ENCODE results near the gene TRIM2.

The TRIM2 gene

GRCh38 chr4:153371701-153372234 lies 167.5 kb downstream of the TRIM2 start:
- DNase-seq (ENCODE audit: insufficient read length, low spot score): no peak
- FAIRE-seq: no peak
- no peak for TF ChIP-seq SPI1 (IDR thresholded peaks at IDR 0.05; ENCODE audit: low read depth, low read length)
- TF ChIP-seq TAF1 (IDR thresholded peaks at IDR 0.05; ENCODE audit: low read depth, low read length): no peak
- TF ChIP-seq POLR2A (IDR thresholded peaks at IDR 0.05; ENCODE audit: low read depth, low read length): no peak
- no peak for TF ChIP-seq PAX5 (IDR thresholded peaks at IDR 0.05; ENCODE audit: insufficient read depth, low read length, severe bottlenecking)
- TF ChIP-seq POLR2AphosphoS5 (IDR thresholded peaks at IDR 0.05; ENCODE audit: low read depth, low read length): no peak
- TF ChIP-seq POU2F2 (IDR thresholded peaks at IDR 0.05; ENCODE audit: low read depth, low read length): no peak

- FAIRE-seq (no peak), DNase-seq (ENCODE audit: insufficient read length, low spot score) (no peak)
- TF ChIP-seq TAF1 (IDR thresholded peaks at IDR 0.05; ENCODE audit: low read depth, low read length) (no peak), POLR2A (IDR thresholded peaks at IDR 0.05; ENCODE audit: low read depth, low read length) (no peak), SPI1 (IDR thresholded peaks at IDR 0.05; ENCODE audit: low read depth, low read length) (no peak), PAX5 (IDR thresholded peaks at IDR 0.05; ENCODE audit: insufficient read depth, low read length, severe bottlenecking) (no peak), POLR2AphosphoS5 (IDR thresholded peaks at IDR 0.05; ENCODE audit: low read depth, low read length) (no peak), POU2F2 (IDR thresholded peaks at IDR 0.05; ENCODE audit: low read depth, low read length) (no peak)
Measured at GRCh38 chr4:153372967-153373562, 168.8 kb downstream of the TRIM2 start.

GRCh38 chr4:153374442-153374841 lies 170.2 kb downstream of the TRIM2 start:
- FAIRE-seq (no peak), DNase-seq (ENCODE audit: insufficient read length, low spot score) (no peak)
- TF ChIP-seq POU2F2 (IDR thresholded peaks at IDR 0.05; ENCODE audit: low read depth, low read length) (no peak), TAF1 (IDR thresholded peaks at IDR 0.05; ENCODE audit: low read depth, low read length) (no peak), POLR2A (IDR thresholded peaks at IDR 0.05; ENCODE audit: low read depth, low read length) (no peak), PAX5 (IDR thresholded peaks at IDR 0.05; ENCODE audit: insufficient read depth, low read length, severe bottlenecking) (no peak), SPI1 (IDR thresholded peaks at IDR 0.05; ENCODE audit: low read depth, low read length) (no peak), POLR2AphosphoS5 (IDR thresholded peaks at IDR 0.05; ENCODE audit: low read depth, low read length) (no peak)

- TF ChIP-seq PAX5 (IDR thresholded peaks at IDR 0.05; ENCODE audit: insufficient read depth, low read length, severe bottlenecking) (no peak), SPI1 (IDR thresholded peaks at IDR 0.05; ENCODE audit: low read depth, low read length) (no peak), TAF1 (IDR thresholded peaks at IDR 0.05; ENCODE audit: low read depth, low read length) (no peak), POLR2A (IDR thresholded peaks at IDR 0.05; ENCODE audit: low read depth, low read length) (no peak), POLR2AphosphoS5 (IDR thresholded peaks at IDR 0.05; ENCODE audit: low read depth, low read length) (no peak), POU2F2 (IDR thresholded peaks at IDR 0.05; ENCODE audit: low read depth, low read length) (no peak)
- DNase-seq (ENCODE audit: insufficient read length, low spot score) (no peak), FAIRE-seq (no peak)
Measured at GRCh38 chr4:153375303-153375702, 171.1 kb downstream of the TRIM2 start.

- DNase-seq (ENCODE audit: insufficient read length, low spot score): no peak
- TF ChIP-seq POLR2AphosphoS5 (IDR thresholded peaks at IDR 0.05; ENCODE audit: low read depth, low read length): no peak
- no peak for FAIRE-seq
Measured at GRCh38 chr4:153383131-153383530, 178.9 kb downstream of the TRIM2 start.

GRCh38 chr4:153384160-153384559 lies 179.9 kb downstream of the TRIM2 start:
- FAIRE-seq (no peak), DNase-seq (ENCODE audit: insufficient read length, low spot score) (no peak)
- TF ChIP-seq TAF1 (IDR thresholded peaks at IDR 0.05; ENCODE audit: low read depth, low read length) (no peak), POLR2A (IDR thresholded peaks at IDR 0.05; ENCODE audit: low read depth, low read length) (no peak), PAX5 (IDR thresholded peaks at IDR 0.05; ENCODE audit: insufficient read depth, low read length, severe bottlenecking) (no peak), SPI1 (IDR thresholded peaks at IDR 0.05; ENCODE audit: low read depth, low read length) (no peak), POU2F2 (IDR thresholded peaks at IDR 0.05; ENCODE audit: low read depth, low read length) (no peak), POLR2AphosphoS5 (IDR thresholded peaks at IDR 0.05; ENCODE audit: low read depth, low read length) (no peak)

- FAIRE-seq (peak; percentile 60), DNase-seq (ENCODE audit: insufficient read length, low spot score) (no peak)
- TF ChIP-seq TAF1 (IDR thresholded peaks at IDR 0.05; ENCODE audit: low read depth, low read length) (no peak), PAX5 (IDR thresholded peaks at IDR 0.05; ENCODE audit: insufficient read depth, low read length, severe bottlenecking) (no peak), POLR2AphosphoS5 (IDR thresholded peaks at IDR 0.05; ENCODE audit: low read depth, low read length) (no peak), POLR2A (IDR thresholded peaks at IDR 0.05; ENCODE audit: low read depth, low read length) (no peak), POU2F2 (IDR thresholded peaks at IDR 0.05; ENCODE audit: low read depth, low read length) (no peak), SPI1 (IDR thresholded peaks at IDR 0.05; ENCODE audit: low read depth, low read length) (no peak)
Measured at GRCh38 chr4:153385784-153386183, 181.5 kb downstream of the TRIM2 start.

- DNase-seq (ENCODE audit: insufficient read length, low spot score): no peak
- FAIRE-seq: no peak
- TF ChIP-seq POU2F2 (IDR thresholded peaks at IDR 0.05; ENCODE audit: low read depth, low read length) (no peak), SPI1 (IDR thresholded peaks at IDR 0.05; ENCODE audit: low read depth, low read length) (no peak), PAX5 (IDR thresholded peaks at IDR 0.05; ENCODE audit: insufficient read depth, low read length, severe bottlenecking) (no peak), TAF1 (IDR thresholded peaks at IDR 0.05; ENCODE audit: low read depth, low read length) (no peak), POLR2AphosphoS5 (IDR thresholded peaks at IDR 0.05; ENCODE audit: low read depth, low read length) (no peak), POLR2A (IDR thresholded peaks at IDR 0.05; ENCODE audit: low read depth, low read length) (no peak)
Measured at GRCh38 chr4:153387981-153388380, 183.7 kb downstream of the TRIM2 start.

Data from GM12891 (cell line).